GM18507 (cell line): ENCODE data around the gene CLPSL2.
"Not testable (repeated sequence)": the region's sequence is repeated elsewhere in the genome, so short reads cannot be mapped to it uniquely, and the experiment has no call there.

Source experiments
- DNase-seq: peaks from one replicate; pipeline ENCODE4 v3.0.0; 2011; ENCODE audit warnings: low read depth; ENCODE audit not compliant: insufficient read length; ENCODE audit errors: extremely low spot score
- FAIRE-seq: peaks from 2 replicates; lab custom pipeline; 2011; peaks lifted over from hg19 to GRCh38; lab: Jason Lieb, UNC

The CLPSL2 gene, protein sequence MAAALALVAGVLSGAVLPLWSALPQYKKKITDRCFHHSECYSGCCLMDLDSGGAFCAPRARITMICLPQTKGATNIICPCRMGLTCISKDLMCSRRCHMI

DNA sequence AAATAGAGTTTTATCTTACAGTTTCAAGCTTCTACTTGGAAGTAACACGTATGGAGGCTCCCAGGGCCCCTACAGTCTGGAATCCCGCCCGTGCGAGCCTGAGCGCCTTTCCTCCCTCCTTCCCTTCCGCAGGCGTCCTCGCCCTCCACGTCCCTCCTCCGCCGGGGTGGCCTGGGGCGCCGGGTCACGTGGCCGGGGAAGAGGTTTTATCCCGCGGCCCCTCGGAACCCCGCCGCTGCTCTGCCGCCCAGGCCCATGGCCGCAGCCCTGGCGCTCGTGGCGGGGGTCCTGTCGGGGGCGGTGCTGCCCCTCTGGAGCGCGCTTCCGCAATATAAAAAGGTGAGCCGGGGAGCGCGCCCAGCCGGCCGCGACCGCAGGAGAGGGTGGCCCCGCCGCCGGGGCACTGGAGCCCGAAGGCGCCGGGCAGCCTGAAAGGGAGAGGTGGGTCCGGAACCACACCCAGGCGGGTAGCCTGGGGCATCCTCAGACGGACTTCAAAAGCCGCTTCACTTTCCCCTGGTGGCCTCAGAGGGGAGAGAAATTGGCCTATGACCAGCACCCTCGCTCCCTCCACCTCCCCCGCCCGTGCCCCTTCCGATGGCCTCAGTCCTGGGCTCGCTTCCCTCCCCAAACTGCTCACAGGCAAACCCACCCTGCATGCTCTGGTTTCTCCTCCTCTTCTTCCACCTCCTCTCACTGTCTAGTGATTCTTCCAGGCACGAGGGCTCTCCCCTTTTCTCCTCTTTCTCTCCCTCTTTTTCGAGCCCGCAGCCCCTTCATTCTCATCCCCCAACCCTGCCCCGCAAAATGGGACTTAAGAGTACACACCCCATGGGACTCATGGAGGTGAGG is at the start of gene CLPSL2:
TSS of gene CLPSL2 (plus strand) at position 235 of the 852 bp plus-strand sequence. CDS start at position 256, 21 bp downstream.
- no peak for DNase-seq

GRCh38 chr6:35727231-35727934 is 49.0 kb upstream of the CLPSL2 start:
- FAIRE-seq (no peak), DNase-seq (peak; percentile 38)

More for the DNA sequence above, at the start of gene CLPSL2:
- no peak for FAIRE-seq

DNA sequence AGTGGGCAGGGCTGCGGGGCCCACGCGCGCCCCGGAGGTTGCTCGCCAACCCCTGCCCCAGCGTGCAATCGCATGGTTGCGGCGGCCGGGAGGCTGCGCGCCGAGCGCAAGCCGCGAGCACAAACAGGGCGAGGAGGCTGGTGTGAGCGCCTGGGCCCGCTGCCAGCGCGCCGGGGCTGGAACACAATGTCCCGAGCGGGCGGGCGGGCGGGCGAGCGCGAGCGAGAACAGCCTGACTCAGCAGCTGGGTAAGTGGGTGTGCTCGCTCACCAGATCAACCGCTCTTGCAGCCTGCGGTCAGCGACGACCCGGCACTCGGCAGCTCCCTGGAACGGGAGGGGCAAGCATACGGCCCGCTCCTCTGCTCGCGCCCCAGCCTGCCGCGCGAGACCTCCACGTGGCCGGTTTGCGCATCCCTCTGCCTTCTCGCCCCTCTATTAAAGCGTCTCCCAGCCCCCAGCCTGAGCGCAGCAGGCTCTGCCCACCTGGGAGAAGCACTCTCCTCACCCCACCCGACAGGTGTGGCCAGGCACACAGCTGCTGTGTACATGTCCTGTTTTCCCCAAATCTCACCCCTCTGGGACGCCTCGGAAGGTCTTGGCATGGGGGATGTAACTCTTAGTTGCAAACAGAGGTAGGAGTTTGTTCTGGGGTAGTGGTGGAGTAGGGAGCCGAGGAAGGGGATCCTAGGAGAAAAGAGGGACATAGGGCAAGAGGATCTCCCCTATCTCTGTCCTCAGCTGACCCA is 48.3 kb upstream of the CLPSL2 start:
- FAIRE-seq (peak; percentile 18), DNase-seq (peak; percentile 75)

- DNase-seq (no peak), FAIRE-seq (no peak)
Observed at GRCh38 chr6:35728683-35729678, 47.4 kb upstream of the CLPSL2 start.

- DNase-seq = no peak
- no peak for FAIRE-seq
Observed at GRCh38 chr6:35729722-35730121, 46.7 kb upstream of the CLPSL2 start.

DNA sequence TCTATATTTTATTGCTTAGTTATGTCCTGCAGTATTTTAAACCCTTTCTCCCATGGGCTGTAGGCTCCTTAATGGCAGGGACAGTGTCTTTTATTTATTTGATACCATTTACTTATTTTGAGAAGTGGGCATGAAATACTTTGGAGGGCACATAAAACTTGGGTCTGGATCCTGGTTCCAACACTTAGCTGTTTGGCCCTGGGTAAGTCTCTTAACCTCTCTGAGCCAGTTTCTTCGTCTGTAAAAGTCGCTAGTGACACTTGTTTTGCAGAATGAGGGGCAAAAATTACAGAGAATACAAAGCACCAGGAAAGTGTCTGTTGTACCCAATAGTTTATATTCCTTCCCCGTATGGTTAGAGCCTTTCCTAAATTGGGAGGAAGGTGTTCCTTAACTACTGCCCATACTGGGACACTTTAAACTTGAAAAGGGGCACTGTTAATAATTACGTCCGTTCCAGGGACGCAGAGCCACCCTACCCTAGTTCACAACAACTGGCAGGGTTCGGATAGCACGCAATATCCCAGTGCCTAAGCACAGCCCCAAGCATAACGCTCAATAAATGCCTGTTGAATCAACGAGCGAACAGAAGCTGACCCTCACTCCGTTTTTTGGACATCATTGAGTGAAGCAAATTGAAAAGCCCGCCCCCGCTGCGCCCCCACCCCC is 45.5 kb upstream of the CLPSL2 start:
- FAIRE-seq = no peak
- no peak for DNase-seq

GRCh38 chr6:35731414-35731735 is 45.0 kb upstream of the CLPSL2 start:
- peak; percentile 83 for FAIRE-seq
- peak; percentile 75 for DNase-seq

- FAIRE-seq = peak; percentile 75
- DNase-seq = peak; percentile 83
Observed at GRCh38 chr6:35731736-35732532, 44.5 kb upstream of the CLPSL2 start.

- DNase-seq (no peak), FAIRE-seq (no peak)
Observed at GRCh38 chr6:35733633-35734032, 42.8 kb upstream of the CLPSL2 start.

GRCh38 chr6:35734319-35734718 is 42.1 kb upstream of the CLPSL2 start:
- not testable (repeated sequence) for DNase-seq, FAIRE-seq

- DNase-seq (no peak), FAIRE-seq (no peak)
Observed at GRCh38 chr6:35735452-35735851, 40.9 kb upstream of the CLPSL2 start.

GRCh38 chr6:35736253-35736894 is 40.0 kb upstream of the CLPSL2 start:
- FAIRE-seq = peak; percentile 72
- DNase-seq = no peak

- FAIRE-seq (no peak), DNase-seq (no peak)
Observed at GRCh38 chr6:35736982-35737412, 39.4 kb upstream of the CLPSL2 start, which contains the start of gene ARMC12. Gene ARMC12, plus strand, starts transcription at chr6:35737032. Its CDS starts 77 bp downstream, at chr6:35737109.

GRCh38 chr6:35737413-35738211 is 38.8 kb upstream of the CLPSL2 start:
- DNase-seq (no peak), FAIRE-seq (peak; percentile 77)

GRCh38 chr6:35739645-35740524 is 36.5 kb upstream of the CLPSL2 start:
- FAIRE-seq (no peak), DNase-seq (no peak)
